Activated CD4-positive, alpha-beta T cell treated with anti-CD3 and anti-CD28 coated beads for 48 hours (primary cell): ENCODE data around the gene KCNK5.

Experiments
- DNase-seq: peaks from one replicate; pipeline ENCODE4 v3.0.0-alpha.2; 2020

Gene KCNK5

GRCh38 chr6:39170389-39170788, 58.9 kb downstream of the KCNK5 start:
- DNase-seq, result no peak

- DNase-seq, result no peak
Measured at GRCh38 chr6:39169448-39170344, 59.6 kb downstream of the KCNK5 start.

GRCh38 chr6:39167866-39168625, 61.2 kb downstream of the KCNK5 start:
- no peak for DNase-seq

- DNase-seq, result no peak
Measured at GRCh38 chr6:39167321-39167720, 62.0 kb downstream of the KCNK5 start.

- no peak for DNase-seq
Measured at GRCh38 chr6:39166912-39167290, 62.4 kb downstream of the KCNK5 start.

GRCh38 chr6:39166189-39166911, 62.9 kb downstream of the KCNK5 start:
- peak; percentile 92 for DNase-seq

GRCh38 chr6:39157511-39157910, 71.8 kb downstream of the KCNK5 start:
- DNase-seq, result no peak

GRCh38 chr6:39156801-39157200, 72.5 kb downstream of the KCNK5 start:
- DNase-seq, result no peak

GRCh38 chr6:39154705-39155104, 74.6 kb downstream of the KCNK5 start:
- no peak for DNase-seq

GRCh38 chr6:39153766-39154397, 75.4 kb downstream of the KCNK5 start:
- peak; percentile 49 for DNase-seq

- DNase-seq, result no peak
Measured at GRCh38 chr6:39152262-39152661, 77.0 kb downstream of the KCNK5 start.

GRCh38 chr6:39151211-39151610, 78.1 kb downstream of the KCNK5 start:
- DNase-seq, result no peak

GRCh38 chr6:39144481-39145173, 84.6 kb downstream of the KCNK5 start:
- no peak for DNase-seq

GRCh38 chr6:39143238-39143930, 85.9 kb downstream of the KCNK5 start:
- no peak for DNase-seq

- no peak for DNase-seq
Measured at GRCh38 chr6:39140556-39141167, 88.6 kb downstream of the KCNK5 start.
